ENCODE measurements around the gene PEMT. TPM values are rescaled to one million over a fixed set of nuclear protein-coding genes. Genes with fewer than 3 reads are reported as not detected.

Gene PEMT
- total RNA-seq, 1 donor from 2014 or later, result 12.2 TPM

DNA sequence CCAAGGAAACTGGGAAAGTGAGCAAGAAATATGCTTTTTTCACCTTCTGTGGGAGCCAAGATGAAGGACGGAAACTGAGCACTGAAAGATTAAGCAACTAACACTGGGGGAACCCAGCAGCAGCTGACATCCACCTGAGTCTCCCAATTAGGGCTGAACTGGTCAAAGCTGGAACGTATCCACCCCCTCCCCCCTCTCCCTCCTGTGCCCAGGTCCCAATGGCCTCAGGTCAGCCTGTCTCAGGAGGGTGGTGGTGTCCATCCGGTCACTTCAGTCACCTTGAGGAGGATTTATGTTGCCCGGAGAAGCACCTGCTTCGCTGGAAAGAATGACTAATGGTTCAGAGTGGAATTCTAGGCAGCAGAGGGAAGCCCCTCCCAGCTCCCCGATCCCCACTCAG, 10.0 kb downstream of the PEMT start:
- no peak overlapping the region for H3K27ac Mint-ChIP-seq
- ChIA-PET POLR2A (no interaction called here), CTCF (no interaction called here)
- no peak for ATAC-seq (ENCODE audit: low read depth)
- no peak for DNase-seq
- H3K4me3 Mint-ChIP-seq, result no peak overlapping the region
- H3K4me1 Mint-ChIP-seq, result no peaks in the 10 kb centered on the region
- no peaks in the 10 kb centered on the region for H3K27me3 Mint-ChIP-seq
- intact Hi-C loops (cut with micrococcal nuclease), result no loop called here
- TF ChIP-seq CTCF (IDR thresholded peaks at IDR 0.05), result no peak
- H3K36me3 Mint-ChIP-seq (ENCODE audit: low read depth), result peaks cover under 1% of the 10 kb centered on the region
- no peaks in the 10 kb centered on the region for H3K9me3 Mint-ChIP-seq

GRCh38 chr17:17580662-17581470, 10.6 kb downstream of the PEMT start:
- no peaks in the 10 kb centered on the region for H3K4me1 Mint-ChIP-seq
- H3K36me3 Mint-ChIP-seq (ENCODE audit: low read depth), result peaks cover 2% of the 10 kb centered on the region
- ATAC-seq (ENCODE audit: low read depth), result no peak
- no peak overlapping the region for H3K27ac Mint-ChIP-seq
- H3K27me3 Mint-ChIP-seq, result no peaks in the 10 kb centered on the region
- TF ChIP-seq CTCF (IDR thresholded peaks at IDR 0.05), result no peak
- H3K4me3 Mint-ChIP-seq, result no peak overlapping the region
- H3K9me3 Mint-ChIP-seq, result no peaks in the 10 kb centered on the region
- ChIA-PET CTCF (no interaction called here), POLR2A (no interaction called here)
- no peak for DNase-seq
- intact Hi-C loops (cut with micrococcal nuclease), result no loop called here

- no peak for ATAC-seq (ENCODE audit: low read depth)
- POLR2A ChIA-PET, result no interaction called here
Measured at GRCh38 chr17:17579691-17580090, 11.8 kb downstream of the PEMT start.

DNA sequence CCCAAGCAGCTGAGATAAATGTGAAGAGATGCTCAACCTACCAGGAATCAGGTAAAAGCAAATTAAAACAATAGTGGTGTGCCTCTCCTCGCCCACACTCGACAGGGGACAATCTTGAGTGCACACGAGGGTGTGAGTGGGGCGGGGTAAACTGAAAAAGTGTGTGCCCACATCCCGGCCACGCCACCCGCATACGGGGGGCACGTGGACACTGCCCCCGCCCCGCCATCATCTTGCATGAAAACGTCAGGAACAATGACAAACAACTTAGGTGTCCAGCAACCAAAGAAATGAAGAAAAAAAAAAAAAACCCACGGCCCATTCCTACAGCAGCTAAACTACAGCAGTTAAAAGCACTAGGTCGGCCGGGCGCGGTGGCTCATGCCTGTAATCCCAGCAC, 14.1 kb downstream of the PEMT start:
- no peak for ATAC-seq (ENCODE audit: low read depth)
- peaks cover 8% of the 10 kb centered on the region for H3K36me3 Mint-ChIP-seq (ENCODE audit: low read depth)
- no peak overlapping the region for H3K4me3 Mint-ChIP-seq
- no peak overlapping the region for H3K27ac Mint-ChIP-seq
- H3K27me3 Mint-ChIP-seq, result no peaks in the 10 kb centered on the region
- H3K9me3 Mint-ChIP-seq, result no peaks in the 10 kb centered on the region
- CTCF ChIA-PET, result no interaction called here
- H3K4me1 Mint-ChIP-seq, result no peaks in the 10 kb centered on the region
- no peak for TF ChIP-seq CTCF (IDR thresholded peaks at IDR 0.05)
- intact Hi-C loops (cut with micrococcal nuclease), result no loop called here
- POLR2A ChIA-PET, result no interaction called here
- DNase-seq, result no peak

More at GRCh38 chr17:17579691-17580090, 11.8 kb downstream of the PEMT start:
- Mint-ChIP-seq H3K36me3 (ENCODE audit: low read depth) (peaks cover 6% of the 10 kb centered on the region), H3K9me3 (no peaks in the 10 kb centered on the region), H3K27ac (no peak overlapping the region), H3K4me3 (no peak overlapping the region), H3K27me3 (no peaks in the 10 kb centered on the region), H3K4me1 (no peaks in the 10 kb centered on the region)
- no peak for DNase-seq
- TF ChIP-seq CTCF (IDR thresholded peaks at IDR 0.05), result no peak
- CTCF ChIA-PET, result no interaction called here
- intact Hi-C loops (cut with micrococcal nuclease), result no loop called here

DNA sequence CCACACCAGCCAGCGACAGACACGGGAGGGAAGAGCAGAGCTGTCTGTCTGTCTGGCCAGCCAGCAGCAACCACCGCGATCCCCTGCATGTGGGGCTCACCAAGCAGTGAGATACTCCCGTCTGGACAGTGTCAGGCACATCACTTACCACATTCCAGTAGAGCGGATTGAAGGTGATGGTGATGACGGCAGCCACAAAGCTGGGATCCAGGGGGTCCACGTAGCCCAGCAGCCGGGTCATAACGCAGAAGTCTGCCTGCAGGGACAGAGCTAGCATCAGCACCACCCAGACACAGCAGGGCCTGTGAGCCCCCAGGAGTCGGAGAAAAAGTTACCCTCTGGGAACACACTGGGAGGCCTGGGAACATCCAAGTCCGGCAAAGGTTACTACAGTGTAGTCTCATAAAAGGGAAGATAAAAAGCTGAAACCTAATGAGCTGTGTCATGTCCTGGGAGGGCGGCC, 14.7 kb downstream of the PEMT start:
- POLR2A ChIA-PET, result no interaction called here
- CTCF ChIA-PET, result no interaction called here
- no peak for TF ChIP-seq CTCF (IDR thresholded peaks at IDR 0.05)
- Mint-ChIP-seq H3K27ac (no peak overlapping the region), H3K9me3 (no peaks in the 10 kb centered on the region), H3K27me3 (no peaks in the 10 kb centered on the region), H3K4me1 (no peaks in the 10 kb centered on the region), H3K36me3 (ENCODE audit: low read depth) (peaks cover 8% of the 10 kb centered on the region), H3K4me3 (no peak overlapping the region)
- DNase-seq (no peak), ATAC-seq (ENCODE audit: low read depth) (no peak)
- intact Hi-C loops (cut with micrococcal nuclease), result no loop called here

All from activated B cell treated with CpG ODN at 0.5 μM for 24 hours (primary cell).